HG03520 (cell line): ENCODE data around the gene KLHL8.
"Not testable (repeated sequence)": the region's sequence is repeated elsewhere in the genome, so short reads cannot be mapped to it uniquely, and the experiment has no call there.

Experiments
- ATAC-seq: cut with Tn5 transposase; IDR thresholded peaks from one replicate; pipeline ENCODE4 v1.9.1; 2021; ENCODE audit warnings: mild to moderate bottlenecking, moderate library complexity; ENCODE audit not compliant: unreplicated experiment

Gene KLHL8

GRCh38 chr4:87180767-87181166 is 39.7 kb downstream of the KLHL8 start:
- ATAC-seq, result no peak

GRCh38 chr4:87179751-87180150 is 40.7 kb downstream of the KLHL8 start:
- no peak for ATAC-seq

- ATAC-seq, result no peak
Measured at GRCh38 chr4:87174672-87175071, 45.7 kb downstream of the KLHL8 start.

GRCh38 chr4:87171944-87172343 is 48.5 kb downstream of the KLHL8 start:
- no peak for ATAC-seq

GRCh38 chr4:87166296-87166854 is 54.0 kb downstream of the KLHL8 start:
- ATAC-seq, result no peak

- no peak for ATAC-seq
Measured at GRCh38 chr4:87165892-87166291, 54.5 kb downstream of the KLHL8 start.

GRCh38 chr4:87153078-87153870 is 67.1 kb downstream of the KLHL8 start:
- no peak for ATAC-seq

GRCh38 chr4:87152310-87153041 is 67.9 kb downstream of the KLHL8 start:
- no peak for ATAC-seq

- ATAC-seq, result no peak
Measured at GRCh38 chr4:87151730-87152129, 68.7 kb downstream of the KLHL8 start.

GRCh38 chr4:87150498-87151261 is 69.7 kb downstream of the KLHL8 start:
- ATAC-seq, result no peak

- no peak for ATAC-seq
Measured at GRCh38 chr4:87147116-87147515, 73.3 kb downstream of the KLHL8 start.

GRCh38 chr4:87145934-87146333 is 74.5 kb downstream of the KLHL8 start:
- not testable (repeated sequence) for ATAC-seq

GRCh38 chr4:87144356-87144755 is 76.1 kb downstream of the KLHL8 start:
- no peak for ATAC-seq

- no peak for ATAC-seq
Measured at GRCh38 chr4:87141428-87141827, 79.0 kb downstream of the KLHL8 start.

GRCh38 chr4:87134122-87134521 is 86.3 kb downstream of the KLHL8 start:
- no peak for ATAC-seq

- ATAC-seq, result no peak
Measured at GRCh38 chr4:87133183-87133582, 87.2 kb downstream of the KLHL8 start.

- ATAC-seq, result no peak
Measured at GRCh38 chr4:87132035-87132434, 88.4 kb downstream of the KLHL8 start.

- ATAC-seq, result no peak
Measured at GRCh38 chr4:87130985-87131703, 89.3 kb downstream of the KLHL8 start.

GRCh38 chr4:87129681-87130080 is 90.7 kb downstream of the KLHL8 start:
- no peak for ATAC-seq

- no peak for ATAC-seq
Measured at GRCh38 chr4:87128006-87128705, 92.3 kb downstream of the KLHL8 start.
